K562 (cell line): ENCODE measurements around the gene RXFP1. TPM values are rescaled to one million over a fixed set of nuclear protein-coding genes. Genes with fewer than 3 reads are reported as not detected.

Experiments
- BACH1 ChIP-seq: fragments of 200-800 bp; sonication (Bioruptor generic); IDR thresholded peaks from 2 replicates; pipeline ENCODE4 v1.6.1; 2016; ENCODE audit warnings: missing genetic modification characterization, missing compliant biosample characterization
- C11orf30 ChIP-seq: fragments of 450-650 bp; IDR thresholded peaks from 2 replicates; pipeline ENCODE4 v1.6.1; 2016; ENCODE audit warnings: low read depth, mild to moderate bottlenecking
- GTF2A2 ChIP-seq: IDR thresholded peaks from 2 replicates; pipeline ENCODE4 v1.6.1; 2016; ENCODE audit warnings: mild to moderate bottlenecking, missing genetic modification characterization, missing compliant biosample characterization
- GTF2F1 ChIP-seq: IDR thresholded peaks from 2 replicates; pipeline ENCODE4 v1.6.1; 2011; ENCODE audit warnings: low read depth, low read length, improper control_type of control experiment
- HDAC6 ChIP-seq: IDR thresholded peaks from 2 replicates; pipeline ENCODE4 v1.6.1; 2012; ENCODE audit warnings: low read depth, mild to moderate bottlenecking, control low read depth, inconsistent platforms, low read length, moderate library complexity
- HDGF ChIP-seq: fragments of 450-650 bp; IDR thresholded peaks from 2 replicates; pipeline ENCODE4 v1.6.1; 2016
- HNRNPK ChIP-seq: fragments of 200-400 bp; formaldehyde crosslinking; IDR thresholded peaks from one replicate; pipeline ENCODE4 v1.6.1; 2018; ENCODE audit warnings: mild to moderate bottlenecking, low read depth, low read length; ENCODE audit not compliant: poor library complexity, severe bottlenecking
- KAT7 ChIP-seq: sonication (generic); formaldehyde crosslinking; IDR thresholded peaks from 2 replicates; pipeline ENCODE4 v1.8.0; 2022; ENCODE audit warnings: missing genetic modification reagents, mild to moderate bottlenecking, borderline replicate concordance
- KHSRP ChIP-seq: fragments of 450-650 bp; IDR thresholded peaks from 2 replicates; pipeline ENCODE4 v1.6.1; 2017
- KLF1 ChIP-seq: fragments of 450-650 bp; IDR thresholded peaks from 2 replicates; pipeline ENCODE4 v1.6.1; 2016; ENCODE audit warnings: missing genetic modification characterization, missing compliant biosample characterization
- NR2C1 ChIP-seq, 2 experiments: fragments of 450-650 bp; IDR thresholded peaks; 2 replicates each; pipeline ENCODE4 v1.6.1; 2017; ENCODE audit warnings: mild to moderate bottlenecking in 2 of 2, antibody characterized with exemption in 1 of 2, inconsistent platforms in 1 of 2, missing compliant biosample characterization in 1 of 2, missing genetic modification characterization in 1 of 2
- PRPF4 ChIP-seq: fragments of 200-400 bp; formaldehyde crosslinking; IDR thresholded peaks from one replicate; pipeline ENCODE4 v1.6.1; 2017; ENCODE audit warnings: low read length, low read depth, mild to moderate bottlenecking; ENCODE audit not compliant: insufficient read depth, poor library complexity, severe bottlenecking
- RBM17 ChIP-seq: fragments of 200-400 bp; formaldehyde crosslinking; IDR thresholded peaks from 2 replicates; pipeline ENCODE4 v1.6.1; 2017; ENCODE audit warnings: low read depth, mild to moderate bottlenecking, low read length, borderline replicate concordance
- RBM22 ChIP-seq: fragments of 200-400 bp; formaldehyde crosslinking; IDR thresholded peaks from 2 replicates; pipeline ENCODE4 v1.6.1; 2018; ENCODE audit warnings: low read length, low read depth; ENCODE audit not compliant: poor library complexity, severe bottlenecking
- SIN3B ChIP-seq: fragments of 450-650 bp; IDR thresholded peaks from 2 replicates; pipeline ENCODE4 v1.6.1; 2017; ENCODE audit warnings: low read depth, mild to moderate bottlenecking, moderate library complexity
- SLC30A9 ChIP-seq: fragments of 250-450 bp; sonication (Bioruptor Pico); IDR thresholded peaks from 2 replicates; pipeline ENCODE4 v1.8.0; 2022; ENCODE audit warnings: mild to moderate bottlenecking, moderate library complexity
- SREBF2 ChIP-seq: sonication (generic); formaldehyde crosslinking; IDR thresholded peaks from 2 replicates; pipeline ENCODE4 v1.4.0; 2020; ENCODE audit warnings: mild to moderate bottlenecking, missing genetic modification reagents
- TEAD1 ChIP-seq, 2 experiments: fragments of 450-650 bp in 1 of 2; sonication (generic) in 1 of 2; formaldehyde crosslinking; IDR thresholded peaks; 2 replicates each; pipeline versions ENCODE4 v1.4.0 to v1.8.0; 2020 to 2022; ENCODE audit warnings: mild to moderate bottlenecking in 2 of 2, missing genetic modification reagents in 1 of 2
- YY1 ChIP-seq, 3 experiments: IDR thresholded peaks; 2 replicates each; pipeline ENCODE4 v1.6.1; 2011; ENCODE audit warnings: low read length in 2 of 3, mild to moderate bottlenecking in 2 of 3, moderate library complexity in 2 of 3, borderline replicate concordance in 1 of 3, control low read depth in 1 of 3, low read depth in 1 of 3; ENCODE audit not compliant: insufficient read depth in 3 of 3, insufficient replicate concordance in 2 of 3, control insufficient read depth in 1 of 3, insufficient read length in 1 of 3; ENCODE audit errors: extremely low read depth in 1 of 3
- ZBTB1 ChIP-seq: sonication (generic); formaldehyde crosslinking; IDR thresholded peaks from 2 replicates; pipeline ENCODE4 v1.8.1; 2023; ENCODE audit warnings: missing genetic modification reagents, low read depth, mild to moderate bottlenecking, borderline replicate concordance
- ZNF24 ChIP-seq: fragments of 450-650 bp; IDR thresholded peaks from 2 replicates; pipeline ENCODE4 v1.6.1; 2016
- ZNF274 ChIP-seq: IDR thresholded peaks from 2 replicates; pipeline ENCODE4 v1.6.1; 2011; ENCODE audit warnings: low read depth, mild to moderate bottlenecking, low read length, moderate library complexity, borderline replicate concordance
- ZNF316 ChIP-seq: fragments of 450-650 bp; IDR thresholded peaks from 2 replicates; pipeline ENCODE4 v1.6.1; 2016
- ZNF347 ChIP-seq: fragments of 450-650 bp; formaldehyde crosslinking; IDR thresholded peaks from 2 replicates; pipeline ENCODE4 v1.4.0; 2020; ENCODE audit warnings: low read depth, mild to moderate bottlenecking, moderate library complexity
- ZNF398 ChIP-seq: fragments of 250-450 bp; sonication (Bioruptor Pico); IDR thresholded peaks from 2 replicates; pipeline ENCODE4 v1.8.0; 2021; ENCODE audit warnings: moderate library complexity, mild to moderate bottlenecking, inconsistent platforms
- ZNF644 ChIP-seq: fragments of 200-800 bp; sonication (Bioruptor generic); IDR thresholded peaks from 2 replicates; pipeline ENCODE4 v1.6.1; 2016; ENCODE audit warnings: low read depth, missing genetic modification characterization, missing compliant biosample characterization
- polyA plus RNA-seq, 8 experiments: library from polyadenylated mRNA; depleted of rRNA in 4 of 8; stranded (reverse) in 5 of 8; unstranded in 3 of 8; fragments of >200 nt; fragmentation: Nextera tagmentation in 2 of 8; fragmentation: Illumina TruSeq in 1 of 8; extraction: Ambion mirVana in 2 of 8; extraction: Trizol in 1 of 8; gene quantifications; 2 replicates each; pipeline versions ENCODE4 v1.2.1 to v1.2.3, GENCODE V29; 2011 to 2014; ENCODE audit warnings: inconsistent platforms in 1 of 8, missing spikeins in 1 of 8
- total RNA-seq, 7 experiments: library from RNA; depleted of rRNA in 6 of 7; stranded (reverse); fragments of >200 nt in 6 of 7; fragmentation: Illumina TruSeq in 2 of 7; extraction: Trizol in 2 of 7; gene quantifications; 2 replicates each; pipeline versions ENCODE4 v1.2.1 to v1.2.3, GENCODE V29; 2011 to 2021; ENCODE audit warnings: low replicate concordance in 1 of 7
- TF ChIP-seq, protein P1 (sequence below): IDR thresholded peaks from 2 replicates; pipeline ENCODE4 v1.6.1; 2012; ENCODE audit warnings: low read depth, low read length, improper control_type of control experiment, borderline replicate concordance

Gene RXFP1
- total and polyA plus RNA-seq, 9 of the 15 experiments (the other 6 are each of a cell fraction or from before 2014, with no cell fraction given): 0.03 to 0.06 (median 0.04) TPM; not detected in 6

GRCh38 chr4:158670975-158671664 is 149.4 kb downstream of the RXFP1 start (continued):
- TF ChIP-seq, protein P1, sequence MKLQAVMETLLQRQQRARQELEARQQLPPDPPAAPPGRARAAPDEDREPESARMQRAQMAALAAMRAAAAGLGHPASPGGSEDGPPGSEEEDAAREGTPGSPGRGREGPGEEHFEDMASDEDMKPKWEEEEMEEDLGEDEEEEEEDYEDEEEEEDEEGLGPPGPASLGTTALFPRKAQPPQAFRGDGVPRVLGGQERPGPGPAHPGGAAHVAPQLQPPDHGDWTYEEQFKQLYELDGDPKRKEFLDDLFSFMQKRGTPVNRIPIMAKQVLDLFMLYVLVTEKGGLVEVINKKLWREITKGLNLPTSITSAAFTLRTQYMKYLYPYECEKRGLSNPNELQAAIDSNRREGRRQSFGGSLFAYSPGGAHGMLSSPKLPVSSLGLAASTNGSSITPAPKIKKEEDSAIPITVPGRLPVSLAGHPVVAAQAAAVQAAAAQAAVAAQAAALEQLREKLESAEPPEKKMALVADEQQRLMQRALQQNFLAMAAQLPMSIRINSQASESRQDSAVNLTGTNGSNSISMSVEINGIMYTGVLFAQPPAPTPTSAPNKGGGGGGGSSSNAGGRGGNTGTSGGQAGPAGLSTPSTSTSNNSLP: no peak
- TF ChIP-seq ZBTB1 (CRISPR knock-in tag): no peak
- no peak for TF ChIP-seq HNRNPK
- no peak for TF ChIP-seq TEAD1 (CRISPR knock-in tag; IDR thresholded peaks at IDR 0.05)
- TF ChIP-seq KLF1: no peak
- no peak for TF ChIP-seq GTF2F1
- no peak for TF ChIP-seq YY1 (IDR thresholded peaks at IDR 0.05; ENCODE audit: borderline replicate concordance in 1 of 3, control insufficient read depth in 1 of 3, extremely low read depth in 1 of 3, insufficient read depth in 3 of 3, insufficient read length in 1 of 3, insufficient replicate concordance in 2 of 3, low read depth in 1 of 3, low read length in 2 of 3)
- TF ChIP-seq HDGF: no peak
- no peak for TF ChIP-seq RBM17
- TF ChIP-seq HDAC6: no peak
- TF ChIP-seq ZNF644 (tag): no peak
- TF ChIP-seq C11orf30: no peak
- TF ChIP-seq ZNF24: no peak
- TF ChIP-seq SREBF2 (CRISPR knock-in tag): no peak
- TF ChIP-seq ZNF316: no peak
- TF ChIP-seq KHSRP: no peak
- TF ChIP-seq BACH1 (tag): no peak
- TF ChIP-seq RBM22: no peak
- no peak for TF ChIP-seq ZNF398 (CRISPR knock-in tag)
- TF ChIP-seq NR2C1 (IDR thresholded peaks at IDR 0.05): no peak
- no peak for TF ChIP-seq NR2C1 (tag; IDR thresholded peaks at IDR 0.05)
- no peak for TF ChIP-seq ZNF274
- TF ChIP-seq SLC30A9: no peak
- TF ChIP-seq KAT7: no peak
- no peak for TF ChIP-seq PRPF4
- no peak for TF ChIP-seq SIN3B
- no peak for TF ChIP-seq ZNF347
- TF ChIP-seq GTF2A2 (tag): no peak
